HCT116 (cell line): ENCODE results near the gene ZDHHC9. TPM values are rescaled to one million over a fixed set of nuclear protein-coding genes. Genes with fewer than 3 reads are reported as not detected.

Source experiments
- ATAC-seq: fragments of 200-7000 bp; cut with Tn5 transposase; 2 replicates; pipeline ENCODE4 v1.9.1; 2020; ENCODE audit warnings: mild to moderate bottlenecking, moderate library complexity
- BruUV-seq: library from RNA; stranded (reverse); fragments of 400-500 nt; replicated peaks from 2 replicates; lab custom pipeline; 2021; lab: Mats Ljungman, UMichigan
- CTCF ChIA-PET: fragments of 300-600 bp; sonication (Branson Sonifier 250); formaldehyde crosslinking; loops from one replicate; lab custom pipeline; 2021; ENCODE audit warnings: antibody characterized with exemption; lab: Charles Lee
- POLR2A ChIA-PET: fragments of 300-600, 350-600 bp; sonication (Branson Sonifier 250); formaldehyde crosslinking; loops from one replicate; lab custom pipeline; 2021; ENCODE audit warnings: antibody characterized with exemption; lab: Charles Lee
- RAD21 ChIA-PET, 2 experiments: fragments of 300-600 bp; sonication (Branson Sonifier 250); formaldehyde crosslinking; loops; one replicate each; lab custom pipeline; 2023; ENCODE audit warnings: low total read pairs in 2 of 2; ENCODE audit not compliant: uncharacterized antibody in 2 of 2, unreplicated experiment in 2 of 2, low non-redundant PET in 1 of 2; lab: Charles Lee
- DNase-seq: peaks from one replicate; pipeline ENCODE4 v3.0.0-alpha.2; 2010; ENCODE audit warnings: low read depth, low spot score
- H2AFZ ChIP-seq: fragments of 200-600 bp; shearing (Covaris generic), sonication (generic); 2 replicates; pipeline ENCODE4 v1.6.1; 2017; ENCODE audit warnings: low read depth, mixed run types, mixed read lengths, antibody characterized with exemption, low read length; ENCODE audit not compliant: poor library complexity, severe bottlenecking
- H3K27ac ChIP-seq: 2 replicates; pipeline ENCODE4 v1.5.1; 2012; ENCODE audit warnings: low read depth, low read length
- H3K27me3 ChIP-seq: fragments of 200-600 bp; sonication (generic); 2 replicates; pipeline ENCODE4 v1.6.1; 2016; ENCODE audit warnings: mixed run types, low read length, mixed read lengths; ENCODE audit not compliant: insufficient read depth
- H3K36me3 ChIP-seq, 2 experiments: fragments of 200-500 bp in 1 of 2; fragments of 200-600 bp in 1 of 2; sonication (Bioruptor generic) in 1 of 2; sonication (generic) in 1 of 2; 2 replicates each; pipeline versions ENCODE4 v1.5.1 to v1.6.1; 2014 to 2016; ENCODE audit warnings: low read length in 2 of 2, inconsistent platforms in 1 of 2, mixed read lengths in 1 of 2, mixed run types in 1 of 2; ENCODE audit not compliant: insufficient read depth in 2 of 2, control insufficient read depth in 1 of 2
- H3K4me1 ChIP-seq, 2 experiments: fragments of 200-600 bp in 1 of 2; sonication (generic) in 1 of 2; 2 replicates each; pipeline versions ENCODE4 v1.5.1 to v1.6.1; 2012 to 2017; ENCODE audit warnings: low read length in 2 of 2, inconsistent platforms in 1 of 2, mild to moderate bottlenecking in 1 of 2, mixed read lengths in 1 of 2, mixed run types in 1 of 2, moderate library complexity in 1 of 2; ENCODE audit not compliant: insufficient read depth in 2 of 2, control insufficient read depth in 1 of 2
- H3K4me2 ChIP-seq: fragments of 200-600 bp; sonication (generic); 2 replicates; pipeline ENCODE4 v1.6.1; 2017; ENCODE audit warnings: mixed run types, low read length, mixed read lengths
- H3K4me3 ChIP-seq, 2 experiments: fragments of 200-600 bp in 1 of 2; sonication (generic) in 1 of 2; replicated peaks in 1 of 2; 2 replicates each; pipeline ENCODE4 v1.5.1; 2011 to 2016; ENCODE audit warnings: low read length in 2 of 2, control low read depth in 1 of 2, low read depth in 1 of 2, mild to moderate bottlenecking in 1 of 2, mixed read lengths in 1 of 2, mixed run types in 1 of 2
- H3K79me2 ChIP-seq: fragments of 200-600 bp; sonication (generic); 2 replicates; pipeline ENCODE4 v1.6.1; 2017; ENCODE audit warnings: mild to moderate bottlenecking, mixed run types, low read length, moderate library complexity, mixed read lengths; ENCODE audit not compliant: insufficient read depth
- H3K9ac ChIP-seq: fragments of 200-600 bp; sonication (generic); 2 replicates; pipeline ENCODE4 v1.6.1; 2016; ENCODE audit warnings: low read length, mixed read lengths
- H3K9me2 ChIP-seq: fragments of 200-600 bp; sonication (generic), shearing (Covaris generic); 2 replicates; pipeline ENCODE4 v1.6.1; 2017; ENCODE audit warnings: mixed run types, mild to moderate bottlenecking, moderate library complexity; ENCODE audit not compliant: insufficient read depth
- H3K9me3 ChIP-seq, 2 experiments: fragments of 200-500 bp in 1 of 2; fragments of 200-600 bp in 1 of 2; sonication (Bioruptor generic) in 1 of 2; sonication (generic) in 1 of 2; 2 replicates each; pipeline ENCODE4 v1.6.1; 2014 to 2017; ENCODE audit warnings: low read length in 2 of 2, mixed read lengths in 2 of 2, inconsistent platforms in 1 of 2, low read depth in 1 of 2, mild to moderate bottlenecking in 1 of 2, mixed run types in 1 of 2, moderate library complexity in 1 of 2; ENCODE audit not compliant: control insufficient read depth in 1 of 2, insufficient read depth in 1 of 2
- H4K20me1 ChIP-seq: fragments of 200-600 bp; sonication (generic), shearing (Covaris generic); 2 replicates; pipeline ENCODE4 v1.6.1; 2017; ENCODE audit warnings: mixed run types, mild to moderate bottlenecking, moderate library complexity; ENCODE audit not compliant: insufficient read depth
- CBX3 ChIP-seq: IDR thresholded peaks from 2 replicates; pipeline ENCODE4 v1.6.1; 2012; ENCODE audit warnings: low read depth
- CEBPB ChIP-seq: IDR thresholded peaks from 2 replicates; pipeline ENCODE4 v1.6.1; 2012; ENCODE audit warnings: low read depth
- EGR1 ChIP-seq: IDR thresholded peaks from 2 replicates; pipeline ENCODE4 v1.6.1; 2012; ENCODE audit warnings: low read depth
- EZH2phosphoT487 ChIP-seq: fragments of 200-600 bp; IDR thresholded peaks from 2 replicates; pipeline ENCODE4 v1.6.1; 2018; ENCODE audit warnings: antibody characterized with exemption, borderline replicate concordance
- RAD21 ChIP-seq: IDR thresholded peaks from 2 replicates; pipeline ENCODE4 v1.6.1; 2012; ENCODE audit warnings: low read depth, mild to moderate bottlenecking
- SIN3A ChIP-seq: IDR thresholded peaks from 2 replicates; pipeline ENCODE4 v1.6.1; 2012; ENCODE audit warnings: low read depth
- SP1 ChIP-seq: IDR thresholded peaks from 2 replicates; pipeline ENCODE4 v1.6.1; 2012; ENCODE audit warnings: low read depth
- ZFX ChIP-seq: fragments of 450-650 bp; IDR thresholded peaks from 2 replicates; pipeline ENCODE4 v1.6.1; 2017
- intact Hi-C: fragments of 100-400 bp; cut with micrococcal nuclease; formaldehyde crosslinking; loops from 2 replicates; pipeline ENCODE4 v1.10.0; 2022
- total RNA-seq: library from RNA; stranded (reverse); gene quantifications from one replicate; pipeline ENCODE4 v1.2.1, GENCODE V29; 2021; ENCODE audit not compliant: unreplicated experiment
- TF ChIP-seq, protein P1 (sequence below): IDR thresholded peaks from 2 replicates; pipeline ENCODE4 v1.6.1; 2012; ENCODE audit warnings: low read depth
- TF ChIP-seq, protein P2 (sequence below): IDR thresholded peaks from 2 replicates; pipeline ENCODE4 v1.6.1; 2012
- TF ChIP-seq, protein P3 (sequence below), 3 experiments: fragments of 200-600 bp in 1 of 3; sonication (generic) in 1 of 3; IDR thresholded peaks in 2 of 3; conservative IDR thresholded peaks in 1 of 3; 2 replicates each; pipeline ENCODE4 v1.5.1; 2012 to 2017; ENCODE audit warnings: low read depth in 2 of 3, low read length in 2 of 3, antibody characterized with exemption in 1 of 3, borderline replicate concordance in 1 of 3, control low read depth in 1 of 3, mild to moderate bottlenecking in 1 of 3, mixed read lengths in 1 of 3, mixed run types in 1 of 3, moderate library complexity in 1 of 3; ENCODE audit not compliant: insufficient read depth in 1 of 3

ZDHHC9 gene
- total RNA-seq, 1 experiment from 2014 or later = 18.9 TPM

DNA sequence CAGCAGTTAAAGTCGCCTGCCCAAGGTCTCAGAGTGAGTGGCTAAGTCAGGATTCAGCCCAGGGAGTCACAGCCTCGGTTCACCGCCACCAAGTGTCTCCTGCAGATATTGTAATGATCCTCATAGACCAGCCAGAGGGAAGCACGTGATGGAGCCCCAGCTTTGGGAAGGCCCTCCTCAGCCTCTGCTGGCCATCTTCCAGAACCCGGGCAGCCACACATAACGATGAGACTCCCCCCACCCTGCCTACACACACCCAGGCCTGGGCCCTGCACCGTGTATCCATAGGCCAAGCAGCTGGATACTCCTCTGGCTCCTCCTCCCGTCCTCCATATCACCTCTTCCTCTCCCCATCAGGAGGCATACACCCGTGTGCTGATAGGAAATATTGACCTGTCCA is 83.5 kb downstream of the ZDHHC9 start (continued):
- TF ChIP-seq, protein P1, sequence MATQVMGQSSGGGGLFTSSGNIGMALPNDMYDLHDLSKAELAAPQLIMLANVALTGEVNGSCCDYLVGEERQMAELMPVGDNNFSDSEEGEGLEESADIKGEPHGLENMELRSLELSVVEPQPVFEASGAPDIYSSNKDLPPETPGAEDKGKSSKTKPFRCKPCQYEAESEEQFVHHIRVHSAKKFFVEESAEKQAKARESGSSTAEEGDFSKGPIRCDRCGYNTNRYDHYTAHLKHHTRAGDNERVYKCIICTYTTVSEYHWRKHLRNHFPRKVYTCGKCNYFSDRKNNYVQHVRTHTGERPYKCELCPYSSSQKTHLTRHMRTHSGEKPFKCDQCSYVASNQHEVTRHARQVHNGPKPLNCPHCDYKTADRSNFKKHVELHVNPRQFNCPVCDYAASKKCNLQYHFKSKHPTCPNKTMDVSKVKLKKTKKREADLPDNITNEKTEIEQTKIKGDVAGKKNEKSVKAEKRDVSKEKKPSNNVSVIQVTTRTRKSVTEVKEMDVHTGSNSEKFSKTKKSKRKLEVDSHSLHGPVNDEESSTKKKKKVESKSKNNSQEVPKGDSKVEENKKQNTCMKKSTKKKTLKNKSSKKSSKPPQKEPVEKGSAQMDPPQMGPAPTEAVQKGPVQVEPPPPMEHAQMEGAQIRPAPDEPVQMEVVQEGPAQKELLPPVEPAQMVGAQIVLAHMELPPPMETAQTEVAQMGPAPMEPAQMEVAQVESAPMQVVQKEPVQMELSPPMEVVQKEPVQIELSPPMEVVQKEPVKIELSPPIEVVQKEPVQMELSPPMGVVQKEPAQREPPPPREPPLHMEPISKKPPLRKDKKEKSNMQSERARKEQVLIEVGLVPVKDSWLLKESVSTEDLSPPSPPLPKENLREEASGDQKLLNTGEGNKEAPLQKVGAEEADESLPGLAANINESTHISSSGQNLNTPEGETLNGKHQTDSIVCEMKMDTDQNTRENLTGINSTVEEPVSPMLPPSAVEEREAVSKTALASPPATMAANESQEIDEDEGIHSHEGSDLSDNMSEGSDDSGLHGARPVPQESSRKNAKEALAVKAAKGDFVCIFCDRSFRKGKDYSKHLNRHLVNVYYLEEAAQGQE = no peak
- TF ChIP-seq, protein P2, sequence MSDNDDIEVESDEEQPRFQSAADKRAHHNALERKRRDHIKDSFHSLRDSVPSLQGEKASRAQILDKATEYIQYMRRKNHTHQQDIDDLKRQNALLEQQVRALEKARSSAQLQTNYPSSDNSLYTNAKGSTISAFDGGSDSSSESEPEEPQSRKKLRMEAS = no peak
- TF ChIP-seq CEBPB = no peak

DNA sequence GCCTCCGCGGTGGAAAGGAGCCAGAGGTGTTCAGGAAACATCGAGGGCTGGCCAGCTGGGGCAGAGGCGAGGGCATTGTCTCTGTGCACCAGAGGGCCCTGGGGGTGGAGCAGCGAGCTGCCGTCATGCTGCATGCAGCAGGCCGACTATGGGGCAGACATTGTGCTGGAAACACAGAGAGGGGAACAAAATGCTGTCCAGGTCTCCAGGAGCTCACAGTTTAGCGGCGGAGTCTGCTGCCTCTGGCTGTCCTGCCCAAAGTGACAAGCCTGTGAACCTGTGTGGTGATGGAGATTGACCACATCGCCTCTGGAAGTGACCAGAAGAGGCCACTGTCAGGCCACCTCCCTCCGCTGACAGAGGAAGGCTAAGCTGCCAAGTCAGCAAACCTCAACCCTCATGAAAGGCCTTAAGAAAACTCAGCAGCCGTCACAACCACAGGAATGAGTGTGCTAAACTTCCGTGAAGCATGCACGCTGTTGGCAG is 84.1 kb downstream of the ZDHHC9 start:
- no peaks in the 10 kb centered on the region for H3K9me2 ChIP-seq
- no peaks in the 10 kb centered on the region for H3K79me2 ChIP-seq
- no peak for DNase-seq
- intact Hi-C loops = no loop called here
- H3K9ac ChIP-seq = no peak overlapping the region
- no peaks in the 10 kb centered on the region for H3K9me3 ChIP-seq
- ChIA-PET RAD21 (no interaction called here), CTCF (no interaction called here), POLR2A (no interaction called here)
- no TSS peak for BruUV-seq
- H3K4me1 ChIP-seq = peaks cover 0 to 5% of the 10 kb centered on the region in 2 experiments; a peak in 1 of 4 replicates
- H2AFZ ChIP-seq = no peak overlapping the region
- TF ChIP-seq RAD21 (no peak), SP1 (no peak), CBX3 (no peak), ZFX (no peak), EZH2phosphoT487 (no peak), EGR1 (no peak), SIN3A (no peak)
- TF ChIP-seq, protein P3, sequence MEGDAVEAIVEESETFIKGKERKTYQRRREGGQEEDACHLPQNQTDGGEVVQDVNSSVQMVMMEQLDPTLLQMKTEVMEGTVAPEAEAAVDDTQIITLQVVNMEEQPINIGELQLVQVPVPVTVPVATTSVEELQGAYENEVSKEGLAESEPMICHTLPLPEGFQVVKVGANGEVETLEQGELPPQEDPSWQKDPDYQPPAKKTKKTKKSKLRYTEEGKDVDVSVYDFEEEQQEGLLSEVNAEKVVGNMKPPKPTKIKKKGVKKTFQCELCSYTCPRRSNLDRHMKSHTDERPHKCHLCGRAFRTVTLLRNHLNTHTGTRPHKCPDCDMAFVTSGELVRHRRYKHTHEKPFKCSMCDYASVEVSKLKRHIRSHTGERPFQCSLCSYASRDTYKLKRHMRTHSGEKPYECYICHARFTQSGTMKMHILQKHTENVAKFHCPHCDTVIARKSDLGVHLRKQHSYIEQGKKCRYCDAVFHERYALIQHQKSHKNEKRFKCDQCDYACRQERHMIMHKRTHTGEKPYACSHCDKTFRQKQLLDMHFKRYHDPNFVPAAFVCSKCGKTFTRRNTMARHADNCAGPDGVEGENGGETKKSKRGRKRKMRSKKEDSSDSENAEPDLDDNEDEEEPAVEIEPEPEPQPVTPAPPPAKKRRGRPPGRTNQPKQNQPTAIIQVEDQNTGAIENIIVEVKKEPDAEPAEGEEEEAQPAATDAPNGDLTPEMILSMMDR (IDR thresholded peaks at IDR 0.05 in 2 of 3, conservative IDR thresholded peaks at IDR 0.05 in 1 of 3; ENCODE audit: borderline replicate concordance in 1 of 3, insufficient read depth in 1 of 3, low read depth in 2 of 3, low read length in 2 of 3) = no peak
- ATAC-seq = no peak
- H3K4me2 ChIP-seq = no peak overlapping the region
- no peaks in the 10 kb centered on the region for H3K36me3 ChIP-seq
- H3K27ac ChIP-seq = no peak overlapping the region
- H3K4me3 ChIP-seq = no peak overlapping the region
- H3K27me3 ChIP-seq = no peaks in the 10 kb centered on the region
- H4K20me1 ChIP-seq = no peaks in the 10 kb centered on the region
